Keratinocyte (primary cell): ENCODE measurements around the gene ACER3.

ENCODE experiments used
- CTCF ChIP-seq, 3 experiments: IDR thresholded peaks in 1 of 3; conservative IDR thresholded peaks in 1 of 3; optimal IDR thresholded peaks in 1 of 3; 2 replicates in 2 of 3; 3 replicates in 1 of 3; pipeline versions ENCODE3 to v1.5.1; 2011; ENCODE audit warnings: low read length in 3 of 3, mild to moderate bottlenecking in 3 of 3, moderate library complexity in 2 of 3, control low read depth in 1 of 3, inconsistent platforms in 1 of 3; ENCODE audit not compliant: insufficient read depth in 2 of 3; ENCODE audit errors: extremely low read depth in 1 of 3
- EZH2 ChIP-seq: IDR thresholded peaks from one replicate; pipeline ENCODE4 v1.6.1; 2012; ENCODE audit warnings: inconsistent platforms, mild to moderate bottlenecking, low read length, moderate library complexity

DNA sequence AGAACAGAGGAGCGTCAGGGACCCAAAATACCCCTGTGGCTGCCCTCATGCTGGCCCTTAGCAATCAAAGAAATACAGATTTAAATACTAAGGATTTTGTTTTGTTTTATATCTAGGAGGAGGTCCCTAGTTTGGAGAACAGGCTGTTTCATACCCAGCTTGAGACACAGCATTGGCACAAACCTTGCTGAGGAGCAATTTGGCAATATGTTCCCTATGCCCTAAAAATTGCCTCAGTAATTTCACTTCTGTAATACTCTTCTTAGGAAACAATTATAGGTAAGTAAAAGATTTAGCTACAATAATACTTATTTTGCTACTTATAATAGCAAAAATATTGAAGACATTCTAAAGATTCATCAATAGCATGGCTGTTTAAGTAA is 40.5 kb upstream of the ACER3 start:
- TF ChIP-seq EZH2 (no peak), CTCF (optimal IDR thresholded peaks at IDR 0.05 in 1 of 3, IDR thresholded peaks at IDR 0.05 in 1 of 3, conservative IDR thresholded peaks at IDR 0.05 in 1 of 3; ENCODE audit: extremely low read depth in 1 of 3, insufficient read depth in 2 of 3, low read length in 3 of 3) (no peak)
